HG03354 (cell line): ENCODE measurements around the gene ADAP1.
"Not testable (repeated sequence)": the region's sequence is repeated elsewhere in the genome, so short reads cannot be mapped to it uniquely, and the experiment has no call there.

Experiments
- ATAC-seq: cut with Tn5 transposase; IDR thresholded peaks from one replicate; pipeline ENCODE4 v1.9.1; 2021; ENCODE audit warnings: mild to moderate bottlenecking; ENCODE audit not compliant: unreplicated experiment, poor library complexity, severe bottlenecking

ADAP1 gene

DNA sequence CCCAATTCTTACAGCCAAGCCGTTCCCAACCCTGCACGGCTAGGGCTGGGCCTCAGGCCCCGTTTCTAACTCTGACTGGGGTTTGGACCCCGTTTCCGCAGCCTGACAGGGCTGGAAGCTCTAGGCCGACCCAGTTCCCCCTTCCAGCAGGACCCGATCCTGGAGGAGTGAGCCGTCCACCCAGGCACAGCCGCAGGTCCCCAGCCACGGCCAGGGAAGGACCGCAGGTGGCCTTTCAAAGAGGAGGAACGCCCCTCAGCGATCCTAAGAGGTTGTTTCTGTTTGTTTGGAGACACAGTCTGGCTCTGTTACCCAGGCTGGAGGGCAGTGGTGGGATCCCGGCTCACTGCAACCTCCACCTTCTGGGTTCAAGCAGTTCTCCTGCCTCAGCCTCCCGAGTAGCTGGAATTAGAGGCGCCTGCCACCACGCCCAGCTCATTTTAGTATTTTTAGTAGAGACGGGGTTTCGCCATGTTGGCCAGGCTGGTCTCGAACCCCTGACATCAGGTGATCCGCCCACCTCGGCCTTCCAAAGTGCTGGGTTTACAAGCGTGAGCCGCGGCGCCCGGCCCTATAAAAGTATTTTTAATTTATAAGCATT lies 78.9 kb downstream of the ADAP1 start:
- no peak for ATAC-seq

GRCh38 chr7:875051-875450 lies 79.4 kb downstream of the ADAP1 start:
- no peak for ATAC-seq

GRCh38 chr7:874031-874749 lies 80.3 kb downstream of the ADAP1 start:
- ATAC-seq = no peak

- ATAC-seq = peak; percentile 23
Observed at GRCh38 chr7:873367-874002, 81.0 kb downstream of the ADAP1 start.

DNA sequence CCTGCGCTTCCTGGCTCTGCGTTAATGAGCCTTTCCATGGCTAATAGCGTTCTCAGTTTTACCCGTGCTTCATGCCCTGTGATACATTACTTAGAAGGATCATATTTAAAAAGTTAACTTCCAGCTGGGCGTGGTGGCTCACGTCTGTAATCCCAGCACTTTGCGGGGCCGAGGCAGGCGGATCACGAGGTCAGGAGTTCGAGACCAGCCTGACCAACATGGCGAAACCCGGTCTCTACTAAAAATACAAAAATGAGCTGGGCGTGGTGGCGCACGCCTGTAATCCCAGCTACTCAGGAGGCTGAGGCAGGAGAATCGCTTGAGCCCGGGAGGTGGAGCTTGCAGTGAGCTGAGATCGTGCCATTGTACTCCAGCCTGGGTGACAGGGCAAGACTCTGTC lies 81.8 kb downstream of the ADAP1 start:
- not testable (repeated sequence) for ATAC-seq

DNA sequence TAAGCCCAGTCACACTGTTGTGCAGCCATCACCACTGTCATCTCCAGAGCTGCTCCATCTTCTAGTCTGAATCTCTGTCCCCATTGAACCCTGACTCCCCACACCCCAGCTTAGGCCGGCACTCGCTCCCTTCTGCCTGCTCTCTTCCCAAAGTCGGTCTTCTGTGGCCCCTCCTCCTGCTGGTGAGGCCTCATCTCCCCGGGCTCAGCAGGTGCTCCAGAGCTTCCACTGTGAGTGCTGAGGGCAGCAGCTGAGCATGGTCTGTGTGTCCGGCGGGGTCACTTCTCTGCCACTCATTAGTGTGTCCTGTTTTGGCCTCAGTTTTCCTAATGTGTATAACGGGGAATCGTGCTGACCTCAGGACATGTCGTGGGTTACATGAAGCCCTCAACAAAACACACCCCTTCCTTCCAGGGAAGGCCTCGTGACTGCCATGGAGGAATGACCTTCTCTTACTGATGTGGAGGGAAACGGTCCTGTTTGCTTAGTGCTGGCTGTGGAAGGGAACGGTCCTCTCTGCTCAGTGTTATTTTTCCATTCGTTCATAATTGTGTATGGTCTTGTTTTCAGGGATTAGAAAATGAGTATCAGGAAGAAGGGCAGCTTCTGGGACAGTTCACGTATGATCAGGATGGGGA lies 82.5 kb downstream of the ADAP1 start:
- ATAC-seq = no peak

DNA sequence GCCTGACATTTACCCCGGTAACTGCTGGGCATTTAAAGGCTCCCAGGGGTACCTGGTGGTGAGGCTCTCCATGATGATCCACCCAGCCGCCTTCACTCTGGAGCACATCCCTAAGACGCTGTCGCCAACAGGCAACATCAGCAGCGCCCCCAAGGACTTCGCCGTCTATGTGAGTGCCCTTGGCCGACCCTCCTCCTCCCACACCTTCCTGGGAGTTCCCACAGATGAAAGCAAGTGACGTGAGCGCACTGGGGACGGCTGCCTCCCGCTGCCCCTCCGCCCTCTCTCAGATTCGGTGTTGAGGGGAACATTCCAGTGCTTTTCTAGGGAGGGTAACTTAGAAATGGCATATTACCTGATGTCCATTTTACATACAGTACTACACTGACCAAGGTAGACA lies 85.1 kb downstream of the ADAP1 start:
- ATAC-seq = no peak

DNA sequence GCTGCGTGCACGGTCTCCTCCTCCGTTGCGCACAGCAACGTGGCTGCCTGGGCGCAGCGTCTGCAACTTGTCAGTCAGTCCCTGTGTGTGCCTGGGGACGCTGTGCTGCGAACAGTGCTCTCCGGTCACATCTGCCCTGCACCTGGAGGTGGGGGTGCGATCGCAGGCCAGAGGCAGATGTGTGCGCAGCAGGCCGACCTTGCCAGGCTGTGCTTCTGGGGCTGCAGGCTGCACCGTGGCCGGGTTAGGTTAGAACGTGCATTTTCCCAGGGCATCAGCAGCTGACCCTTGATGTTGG lies 86.3 kb downstream of the ADAP1 start:
- no peak for ATAC-seq

- ATAC-seq = no peak
Observed at GRCh38 chr7:867406-868188, 86.9 kb downstream of the ADAP1 start.

- no peak for ATAC-seq
Observed at GRCh38 chr7:867001-867405, 87.5 kb downstream of the ADAP1 start.

- no peak for ATAC-seq
Observed at GRCh38 chr7:865921-866320, 88.6 kb downstream of the ADAP1 start.

- no peak for ATAC-seq
Observed at GRCh38 chr7:863106-863505, 91.4 kb downstream of the ADAP1 start.

GRCh38 chr7:862157-862556 lies 92.3 kb downstream of the ADAP1 start:
- ATAC-seq = no peak

DNA sequence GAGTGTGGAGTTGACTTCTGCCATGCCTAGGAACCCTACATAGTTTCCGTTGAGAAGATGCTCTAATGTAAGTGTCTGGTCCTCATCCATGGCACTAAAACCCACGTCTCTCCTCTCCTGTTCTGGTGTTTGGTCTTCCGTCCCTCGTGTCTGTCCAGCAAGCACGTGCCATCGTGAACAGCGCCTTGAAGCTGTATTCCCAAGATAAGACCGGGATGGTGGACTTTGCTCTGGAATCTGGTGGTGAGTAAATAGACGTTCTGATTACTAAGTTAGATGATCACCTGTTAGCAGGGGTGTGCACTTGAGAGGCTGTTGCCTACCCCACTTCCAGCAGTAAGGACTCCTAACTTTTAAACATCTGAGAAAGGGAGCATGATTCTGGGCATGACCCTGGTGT lies 93.3 kb downstream of the ADAP1 start:
- no peak for ATAC-seq

- ATAC-seq = no peak
Observed at GRCh38 chr7:860149-860548, 94.3 kb downstream of the ADAP1 start.

GRCh38 chr7:859359-860030 lies 95.0 kb downstream of the ADAP1 start:
- ATAC-seq = no peak

GRCh38 chr7:857661-858060 lies 96.8 kb downstream of the ADAP1 start:
- ATAC-seq = no peak

GRCh38 chr7:856444-857095 lies 97.9 kb downstream of the ADAP1 start:
- no peak for ATAC-seq

DNA sequence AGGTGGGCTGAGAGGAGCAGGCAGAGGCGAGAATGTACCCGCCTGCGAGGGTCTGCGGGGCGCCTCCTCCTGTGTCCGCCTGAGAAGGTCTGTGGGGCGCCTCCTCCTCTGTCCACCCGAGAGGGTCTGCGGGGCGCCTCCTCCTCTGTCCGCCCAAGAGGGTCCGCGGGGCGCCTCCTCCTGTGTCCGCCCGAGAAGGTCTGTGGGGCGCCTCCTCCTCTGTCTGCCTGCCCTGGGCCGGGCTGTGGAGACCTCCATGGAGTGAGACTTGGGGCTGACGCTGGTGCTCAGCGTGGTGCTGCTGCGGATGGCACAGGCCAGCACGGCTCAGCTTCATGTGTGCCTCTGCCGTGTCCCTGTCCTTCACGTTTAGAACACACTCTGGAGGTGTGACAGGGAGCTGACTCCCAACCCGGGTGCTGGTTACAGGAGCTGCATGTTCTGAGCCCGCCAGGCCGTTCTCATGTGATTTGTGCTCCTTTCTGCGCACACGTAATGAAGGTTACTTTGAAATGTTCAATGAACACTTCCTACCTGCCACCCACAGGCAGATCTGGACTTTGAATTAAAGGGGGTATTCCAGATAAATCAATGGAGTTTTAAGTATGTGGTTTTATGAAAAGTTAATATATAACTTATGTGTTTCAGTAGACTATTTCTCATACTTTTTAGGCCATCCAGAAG lies 98.7 kb downstream of the ADAP1 start:
- no peak for ATAC-seq
